ENCODE measurements around the gene MEDAG.

DNA sequence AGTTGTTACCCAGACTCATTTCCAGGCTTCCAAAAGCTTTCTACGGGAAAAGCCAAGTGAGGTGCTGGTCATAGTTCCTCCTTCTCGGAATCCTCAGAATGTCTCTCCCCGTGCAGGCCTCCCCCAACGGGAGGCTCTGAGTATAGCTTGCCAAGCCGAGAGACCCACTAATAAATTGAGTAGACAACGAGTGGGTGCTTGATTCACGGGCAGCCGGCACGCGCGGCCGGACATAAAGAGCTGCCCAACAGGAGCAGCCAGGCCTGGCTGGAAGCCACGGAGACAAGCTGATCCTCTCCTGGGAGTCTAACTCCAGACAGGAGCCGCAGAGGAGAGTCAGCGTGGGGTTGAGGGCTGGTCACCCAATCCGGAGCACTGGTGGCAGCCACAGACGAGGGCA is 43.4 kb upstream of the MEDAG start:
- TF ChIP-seq CSDC2 (CRISPR knock-in tag; IDR thresholded peaks at IDR 0.05) (no peak), RARB (CRISPR knock-in tag; IDR thresholded peaks at IDR 0.05) (no peak)
